Measurements from ENCODE around the gene USP24. TPM values are rescaled to one million over a fixed set of nuclear protein-coding genes. Genes with fewer than 3 reads are reported as not detected.

USP24 gene
- 48.4 and 49.5 TPM in 2 replicates for total RNA-seq

DNA sequence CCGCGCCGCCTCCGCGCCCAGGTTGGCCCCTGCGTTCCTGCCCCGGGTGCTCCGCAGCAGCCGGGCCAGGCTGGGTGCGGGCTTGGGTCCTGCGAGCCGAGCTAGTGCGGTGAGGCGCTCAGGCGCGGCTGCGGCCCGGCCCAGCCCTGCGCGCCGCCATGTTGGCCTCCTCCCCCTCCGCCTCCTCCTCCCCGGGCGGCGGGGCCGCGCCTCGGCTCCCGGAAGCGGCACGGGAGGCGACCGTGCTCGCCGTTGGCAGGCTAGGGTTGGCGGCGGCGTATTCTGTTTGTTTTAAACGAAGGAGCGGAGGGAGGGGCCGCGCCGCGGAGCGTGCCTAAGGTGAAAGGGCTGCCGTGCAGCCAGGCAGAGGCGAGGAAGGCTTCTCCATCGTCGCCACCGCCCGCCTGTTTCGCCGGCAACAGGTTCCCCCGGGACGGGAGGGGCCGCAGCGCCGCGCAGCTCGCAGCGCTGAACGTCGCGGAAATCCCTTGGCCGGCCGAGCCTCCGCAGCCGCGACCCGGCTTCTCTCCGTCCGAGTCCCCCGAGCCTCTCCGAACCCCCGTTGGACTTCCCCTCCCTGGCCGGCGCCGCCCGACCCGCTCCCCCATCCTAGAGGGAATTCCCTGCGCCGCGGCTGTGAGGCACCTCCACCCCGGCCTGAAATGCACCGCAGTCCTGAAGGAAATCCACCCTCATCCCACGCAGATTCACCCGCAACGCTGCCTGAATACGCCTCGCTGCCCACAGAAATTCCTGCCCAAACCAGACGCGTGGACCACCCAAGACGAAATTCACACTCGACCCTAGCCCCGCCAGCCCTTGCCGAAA, at the start of gene USP24:
Gene USP24 (minus strand): TSS at position 171 of the 828 bp plus-strand sequence. CDS start 251 bp downstream, outside the sequence.
- intact Hi-C loops (cut with micrococcal nuclease): loop anchor here (1.0 to 2.0 kb wide), 2 partner anchors 43 to 75 kb away; no protein-coding TSS in a partner anchor
- peaks cover 57% of the 10 kb centered on the region for H3K4me1 Mint-ChIP-seq
- peak within 1 kb of the TSS; percentile 97 for H3K4me3 Mint-ChIP-seq
- peaks cover 14% of the 10 kb centered on the region for H3K36me3 Mint-ChIP-seq (ENCODE audit: low read depth)
- peaks cover under 1% of the 10 kb centered on the region for H3K27me3 Mint-ChIP-seq
- peak; percentile 96 for DNase-seq
- H3K27ac Mint-ChIP-seq: peak within 1 kb of the TSS; percentile 93
- H3K9me3 Mint-ChIP-seq: no peaks in the 10 kb centered on the region

- intact Hi-C loops (cut with micrococcal nuclease): no loop called here
- H3K4me1 Mint-ChIP-seq: peaks cover 11% of the 10 kb centered on the region
- H3K27me3 Mint-ChIP-seq: peaks cover 27% of the 10 kb centered on the region
- no peak for DNase-seq
- H3K27ac Mint-ChIP-seq: no peak overlapping the region
- no peaks in the 10 kb centered on the region for H3K36me3 Mint-ChIP-seq (ENCODE audit: low read depth)
- H3K4me3 Mint-ChIP-seq: no peak overlapping the region
- H3K9me3 Mint-ChIP-seq: no peaks in the 10 kb centered on the region
Observed at GRCh38 chr1:55262822-55263221, 47.7 kb upstream of the USP24 start.

DNA sequence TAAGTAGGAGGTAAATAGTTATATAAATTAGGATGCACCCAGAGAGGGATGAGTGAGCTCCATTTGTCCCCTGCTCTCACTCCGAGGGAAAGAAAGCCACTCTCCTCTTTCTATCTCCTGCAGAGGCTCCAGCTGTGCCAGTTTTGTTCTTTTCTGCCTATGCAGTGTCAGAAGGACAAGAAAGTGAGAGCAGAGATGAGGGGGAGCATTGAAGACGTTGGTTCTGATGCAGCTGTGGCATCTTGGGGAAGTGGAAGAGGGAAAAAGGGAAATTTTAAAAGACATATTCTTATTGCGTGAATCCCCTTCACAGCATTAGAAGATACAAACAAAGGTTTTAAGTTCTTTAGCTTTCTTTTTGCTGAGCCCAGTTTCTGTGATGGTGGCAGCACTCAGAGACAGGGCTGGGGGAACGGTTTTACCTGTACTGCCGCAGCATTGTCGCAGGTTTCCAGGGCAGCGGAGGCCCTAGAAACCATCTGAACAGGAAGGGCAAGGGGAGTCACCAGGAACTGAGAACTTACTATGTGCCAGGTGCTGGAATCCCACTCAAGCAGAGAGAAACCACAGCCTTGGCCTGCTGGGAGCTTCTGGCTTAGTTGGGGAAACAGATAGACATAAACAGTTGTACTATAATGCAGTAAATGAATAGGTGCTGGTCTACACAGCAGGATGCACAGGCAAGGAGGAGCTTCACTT, 44.9 kb upstream of the USP24 start:
- H3K36me3 Mint-ChIP-seq (ENCODE audit: low read depth): no peaks in the 10 kb centered on the region
- no peak overlapping the region for H3K4me3 Mint-ChIP-seq
- no peak overlapping the region for H3K27ac Mint-ChIP-seq
- DNase-seq: no peak
- H3K27me3 Mint-ChIP-seq: peaks cover 20% of the 10 kb centered on the region
- intact Hi-C loops (cut with micrococcal nuclease): loop anchor here (5.0 kb wide), 1 partner anchor 58 kb away; no protein-coding TSS in a partner anchor
- peaks cover 15% of the 10 kb centered on the region for H3K4me1 Mint-ChIP-seq
- H3K9me3 Mint-ChIP-seq: no peaks in the 10 kb centered on the region

- DNase-seq: peak; percentile 91
- peak overlapping the region; percentile 58 for H3K27ac Mint-ChIP-seq
- H3K4me3 Mint-ChIP-seq: peak overlapping the region; percentile 19
- H3K36me3 Mint-ChIP-seq (ENCODE audit: low read depth): no peaks in the 10 kb centered on the region
- intact Hi-C loops (cut with micrococcal nuclease): loop anchor here (1.0 to 5.0 kb wide), 2 partner anchors 43 to 56 kb away; partner anchors contain the start of gene USP24
- peaks cover 16% of the 10 kb centered on the region for H3K4me1 Mint-ChIP-seq
- H3K9me3 Mint-ChIP-seq: no peaks in the 10 kb centered on the region
- H3K27me3 Mint-ChIP-seq: peaks cover 12% of the 10 kb centered on the region
Observed at GRCh38 chr1:55257958-55258357, 42.8 kb upstream of the USP24 start.

GRCh38 chr1:55255901-55256300, 40.7 kb upstream of the USP24 start:
- intact Hi-C loops (cut with micrococcal nuclease): loop anchor here (5.0 kb wide), 1 partner anchor 54 kb away; no protein-coding TSS in a partner anchor
- H3K27ac Mint-ChIP-seq: no peak overlapping the region
- peaks cover 12% of the 10 kb centered on the region for H3K27me3 Mint-ChIP-seq
- H3K4me3 Mint-ChIP-seq: no peak overlapping the region
- H3K9me3 Mint-ChIP-seq: no peaks in the 10 kb centered on the region
- H3K36me3 Mint-ChIP-seq (ENCODE audit: low read depth): no peaks in the 10 kb centered on the region
- peaks cover 24% of the 10 kb centered on the region for H3K4me1 Mint-ChIP-seq
- DNase-seq: no peak

GRCh38 chr1:55252942-55253589, 37.9 kb upstream of the USP24 start:
- Mint-ChIP-seq H3K27ac (no peak overlapping the region), H3K4me1 (peaks cover 16% of the 10 kb centered on the region), H3K36me3 (ENCODE audit: low read depth) (no peaks in the 10 kb centered on the region), H3K9me3 (no peaks in the 10 kb centered on the region), H3K27me3 (no peaks in the 10 kb centered on the region), H3K4me3 (no peak overlapping the region)
- DNase-seq: no peak
- intact Hi-C loops (cut with micrococcal nuclease): no loop called here

DNA sequence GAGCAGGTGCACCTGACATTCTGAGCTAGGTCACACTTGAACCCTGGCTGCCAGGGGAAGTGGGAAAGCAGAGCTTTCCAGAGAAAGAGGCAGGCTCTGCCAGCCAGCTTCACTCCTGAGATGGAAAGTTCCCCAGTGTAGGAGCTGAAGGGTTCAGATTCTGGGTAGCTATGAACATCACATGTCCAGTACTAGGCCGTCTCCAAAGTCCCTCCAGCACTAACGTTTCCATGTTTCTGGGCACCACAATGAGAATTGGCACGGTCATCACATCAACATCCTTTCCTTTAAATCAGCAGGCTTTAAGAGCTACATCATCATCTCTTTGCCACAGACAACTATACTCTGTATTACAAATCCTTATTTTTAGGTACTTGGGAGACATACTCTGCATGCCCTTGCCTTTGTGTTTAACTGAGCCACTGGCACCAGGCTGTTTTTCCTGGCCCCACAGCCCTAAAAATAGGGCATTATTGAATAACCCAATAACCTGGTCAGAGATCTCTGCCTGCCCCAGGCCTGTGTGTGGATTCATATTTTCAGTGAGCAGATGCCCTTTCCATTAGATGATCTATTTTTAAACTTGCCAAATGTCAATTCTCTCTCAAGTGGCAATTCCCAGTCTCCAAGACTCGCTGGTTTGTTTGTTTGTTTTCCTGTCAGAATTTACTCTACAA, 35.4 kb upstream of the USP24 start:
- Mint-ChIP-seq H3K36me3 (ENCODE audit: low read depth) (no peaks in the 10 kb centered on the region), H3K27me3 (no peaks in the 10 kb centered on the region), H3K4me3 (no peak overlapping the region), H3K4me1 (peaks cover 10% of the 10 kb centered on the region), H3K27ac (no peak overlapping the region), H3K9me3 (no peaks in the 10 kb centered on the region)
- DNase-seq: no peak
- intact Hi-C loops (cut with micrococcal nuclease): no loop called here

DNA sequence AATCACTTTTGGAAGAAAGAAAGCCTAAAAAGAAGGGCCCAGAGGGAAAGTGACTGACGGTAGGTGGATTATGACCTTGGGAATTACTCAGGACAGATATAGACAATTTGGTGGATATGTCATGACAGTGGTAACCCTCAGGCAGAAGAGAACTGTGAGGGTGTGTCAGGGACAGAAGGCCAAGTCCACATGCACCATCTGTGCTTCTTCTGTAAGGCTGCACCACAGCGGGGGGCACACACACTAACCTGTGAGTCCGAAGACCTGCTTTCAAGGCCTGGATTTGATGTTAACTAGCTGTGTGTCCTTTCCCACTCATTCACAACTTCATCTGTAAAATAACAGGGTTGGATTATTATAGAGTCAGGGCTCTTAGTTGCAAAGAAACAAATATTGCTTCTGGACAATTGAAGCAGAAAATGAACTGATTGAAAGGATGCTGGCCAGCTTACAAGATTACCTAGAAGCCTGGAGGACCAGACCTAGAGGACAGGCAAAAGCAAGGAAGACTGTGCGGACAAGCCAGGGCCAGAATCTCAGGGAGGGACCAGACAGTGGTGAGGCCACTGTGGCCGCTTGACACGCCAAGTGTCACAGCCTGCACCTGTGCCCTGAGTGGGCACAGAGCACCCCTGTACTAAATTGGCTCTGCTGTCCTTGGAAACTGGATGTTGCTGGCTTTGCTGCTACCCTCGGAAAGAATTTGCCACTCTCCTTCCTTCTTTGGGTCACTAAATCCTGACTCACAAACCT, 34.7 kb upstream of the USP24 start:
- Mint-ChIP-seq H3K27ac (no peak overlapping the region), H3K9me3 (no peaks in the 10 kb centered on the region), H3K27me3 (no peaks in the 10 kb centered on the region), H3K4me3 (no peak overlapping the region), H3K36me3 (ENCODE audit: low read depth) (no peaks in the 10 kb centered on the region), H3K4me1 (peaks cover 10% of the 10 kb centered on the region)
- intact Hi-C loops (cut with micrococcal nuclease): no loop called here
- no peak for DNase-seq

DNA sequence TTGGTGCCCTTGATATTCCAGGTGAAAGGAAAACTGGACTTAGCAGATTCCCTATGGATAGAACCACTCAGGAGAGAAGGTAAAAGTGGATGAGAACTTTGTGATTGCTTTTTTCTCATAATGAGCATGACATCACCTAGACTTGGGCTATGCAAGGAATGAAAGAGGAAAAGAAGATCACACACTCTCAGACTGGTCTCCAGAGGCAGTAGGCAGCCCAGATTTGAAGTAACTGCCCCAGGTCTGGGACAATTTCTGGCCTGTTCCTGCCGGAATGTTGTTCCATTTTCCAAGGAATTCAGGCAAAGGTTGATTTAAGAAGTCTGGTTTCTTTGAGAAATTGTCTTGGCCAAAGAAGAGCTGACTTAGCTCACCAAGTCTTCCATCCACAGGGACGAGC, 31.7 kb upstream of the USP24 start:
- Mint-ChIP-seq H3K4me3 (no peak overlapping the region), H3K27me3 (peaks cover 7% of the 10 kb centered on the region), H3K9me3 (no peaks in the 10 kb centered on the region), H3K36me3 (ENCODE audit: low read depth) (no peaks in the 10 kb centered on the region), H3K4me1 (no peaks in the 10 kb centered on the region), H3K27ac (no peak overlapping the region)
- intact Hi-C loops (cut with micrococcal nuclease): no loop called here
- no peak for DNase-seq

GRCh38 chr1:55246331-55246730, 31.2 kb upstream of the USP24 start:
- Mint-ChIP-seq H3K27me3 (peaks cover 9% of the 10 kb centered on the region), H3K9me3 (no peaks in the 10 kb centered on the region), H3K27ac (no peak overlapping the region), H3K36me3 (ENCODE audit: low read depth) (no peaks in the 10 kb centered on the region), H3K4me3 (no peak overlapping the region), H3K4me1 (no peaks in the 10 kb centered on the region)
- intact Hi-C loops (cut with micrococcal nuclease): no loop called here
- no peak for DNase-seq

GRCh38 chr1:55245781-55246180, 30.6 kb upstream of the USP24 start:
- H3K9me3 Mint-ChIP-seq: no peaks in the 10 kb centered on the region
- no peak overlapping the region for H3K4me3 Mint-ChIP-seq
- no peak overlapping the region for H3K27ac Mint-ChIP-seq
- H3K36me3 Mint-ChIP-seq (ENCODE audit: low read depth): no peaks in the 10 kb centered on the region
- no peak for DNase-seq
- intact Hi-C loops (cut with micrococcal nuclease): no loop called here
- H3K27me3 Mint-ChIP-seq: peaks cover 11% of the 10 kb centered on the region
- H3K4me1 Mint-ChIP-seq: no peaks in the 10 kb centered on the region

DNA sequence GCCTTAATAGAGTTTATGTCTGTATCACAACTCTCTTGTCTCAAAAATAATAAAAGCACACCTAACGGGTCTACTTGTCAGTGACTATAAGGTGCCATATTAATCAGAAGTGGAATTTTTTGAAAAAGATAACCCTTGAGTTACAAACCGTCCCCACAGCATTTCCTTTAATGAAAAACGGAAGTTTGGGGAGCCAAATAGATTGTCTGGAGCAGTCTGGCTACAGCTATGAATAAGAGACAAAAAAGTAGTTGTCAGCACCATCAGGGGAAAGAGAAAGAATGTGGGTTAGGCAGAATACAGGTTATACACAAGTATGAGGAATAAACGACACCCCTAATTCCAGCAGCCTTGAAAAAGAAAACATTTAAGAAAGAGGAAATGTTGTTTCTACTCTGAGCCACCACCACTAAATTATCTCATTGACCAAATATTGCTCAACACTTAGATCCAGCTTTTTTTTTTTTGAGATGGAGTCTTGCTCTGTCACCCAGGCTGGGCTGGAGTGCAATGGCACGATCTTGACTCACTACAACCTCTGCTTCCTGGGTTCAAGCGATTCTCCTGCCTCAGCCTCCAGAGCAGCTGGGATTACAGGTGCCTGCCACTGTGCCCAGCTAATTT, 29.4 kb upstream of the USP24 start:
- H3K4me3 Mint-ChIP-seq: no peak overlapping the region
- H3K4me1 Mint-ChIP-seq: no peaks in the 10 kb centered on the region
- no peak for DNase-seq
- H3K9me3 Mint-ChIP-seq: no peaks in the 10 kb centered on the region
- no peaks in the 10 kb centered on the region for H3K36me3 Mint-ChIP-seq (ENCODE audit: low read depth)
- intact Hi-C loops (cut with micrococcal nuclease): no loop called here
- H3K27me3 Mint-ChIP-seq: peaks cover 14% of the 10 kb centered on the region
- no peak overlapping the region for H3K27ac Mint-ChIP-seq
